ENCODE measurements around the gene BNIP2.

BNIP2 gene

DNA sequence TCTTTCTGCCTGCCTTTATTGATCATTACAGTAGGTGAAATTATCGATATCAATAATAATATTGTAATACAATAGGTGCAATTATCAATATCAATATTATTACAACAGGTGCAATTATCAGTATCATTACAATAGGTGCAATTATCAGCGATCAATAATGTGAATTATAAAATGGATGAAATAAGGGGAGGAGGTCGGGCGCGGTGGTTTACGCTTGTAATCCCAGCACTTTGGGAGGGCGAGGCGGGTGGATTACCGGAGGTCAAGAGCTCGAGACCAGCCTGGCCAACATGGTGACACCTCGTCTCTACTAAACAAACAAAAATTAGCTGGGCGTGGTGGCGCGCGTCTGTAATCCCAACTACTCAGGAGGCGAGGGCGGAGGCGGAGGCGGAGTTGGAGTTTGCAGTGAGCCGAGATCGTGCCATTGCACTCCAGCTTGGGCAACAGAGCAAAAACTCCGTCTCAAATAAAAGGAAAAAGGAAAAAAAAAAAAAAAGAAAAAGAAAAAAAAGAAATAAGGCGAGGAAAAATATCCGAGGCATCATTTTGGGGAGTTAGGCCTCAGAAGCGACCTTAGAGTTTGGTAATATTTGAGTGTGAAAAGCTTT is 611 bp upstream of the BNIP2 start:
- ChIA-PET POLR2A (interaction anchor here (0.6 to 0.8 kb wide), 5 partner anchors 9 to 1188 kb away, joined by 3 to 6 read pairs (median 4); partner anchors contain the start of gene GTF2A2), CTCF (interaction anchor here (0.9 to 4.5 kb wide), 7 partner anchors 21 to 1227 kb away, joined by 3 to 34 read pairs (median 4); partner anchors contain the start of gene GTF2A2)
- DNase-seq (ENCODE audit: extremely low spot score): no peak
- TF ChIP-seq, protein P1, sequence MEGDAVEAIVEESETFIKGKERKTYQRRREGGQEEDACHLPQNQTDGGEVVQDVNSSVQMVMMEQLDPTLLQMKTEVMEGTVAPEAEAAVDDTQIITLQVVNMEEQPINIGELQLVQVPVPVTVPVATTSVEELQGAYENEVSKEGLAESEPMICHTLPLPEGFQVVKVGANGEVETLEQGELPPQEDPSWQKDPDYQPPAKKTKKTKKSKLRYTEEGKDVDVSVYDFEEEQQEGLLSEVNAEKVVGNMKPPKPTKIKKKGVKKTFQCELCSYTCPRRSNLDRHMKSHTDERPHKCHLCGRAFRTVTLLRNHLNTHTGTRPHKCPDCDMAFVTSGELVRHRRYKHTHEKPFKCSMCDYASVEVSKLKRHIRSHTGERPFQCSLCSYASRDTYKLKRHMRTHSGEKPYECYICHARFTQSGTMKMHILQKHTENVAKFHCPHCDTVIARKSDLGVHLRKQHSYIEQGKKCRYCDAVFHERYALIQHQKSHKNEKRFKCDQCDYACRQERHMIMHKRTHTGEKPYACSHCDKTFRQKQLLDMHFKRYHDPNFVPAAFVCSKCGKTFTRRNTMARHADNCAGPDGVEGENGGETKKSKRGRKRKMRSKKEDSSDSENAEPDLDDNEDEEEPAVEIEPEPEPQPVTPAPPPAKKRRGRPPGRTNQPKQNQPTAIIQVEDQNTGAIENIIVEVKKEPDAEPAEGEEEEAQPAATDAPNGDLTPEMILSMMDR (IDR thresholded peaks at IDR 0.05; ENCODE audit: control extremely low read depth, extremely low read depth, low read depth, missing control alignments): no peak

DNA sequence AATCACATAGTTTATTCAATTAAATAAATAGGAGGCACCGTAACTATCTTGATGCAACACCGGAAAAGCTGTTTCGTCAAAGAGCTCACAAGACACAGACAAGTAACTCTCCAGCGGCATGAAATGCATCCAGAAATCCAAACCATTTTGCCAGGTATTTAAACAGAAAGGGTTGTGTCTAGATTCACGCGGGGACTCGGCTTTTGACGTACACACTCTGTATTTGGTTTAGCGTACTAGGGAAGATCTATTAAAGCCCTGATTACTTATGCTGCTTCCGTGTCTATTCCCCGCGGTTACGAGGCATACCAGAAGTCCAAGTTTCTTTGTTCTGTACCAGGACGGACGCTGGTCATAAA is 718 bp downstream of the BNIP2 start:
- peak; percentile 12 for DNase-seq (ENCODE audit: extremely low spot score)
- TF ChIP-seq, protein P1 (IDR thresholded peaks at IDR 0.05; ENCODE audit: control extremely low read depth, extremely low read depth, low read depth, missing control alignments): no peak
- ChIA-PET CTCF (interaction anchor here (1.0 to 1.4 kb wide), 3 partner anchors 39 to 637 kb away, joined by 3 read pairs; no protein-coding TSS in a partner anchor), POLR2A (interaction anchor here (0.6 kb wide), 1 partner anchor 32 kb away, joined by 3 read pairs; no protein-coding TSS in a partner anchor)

DNA sequence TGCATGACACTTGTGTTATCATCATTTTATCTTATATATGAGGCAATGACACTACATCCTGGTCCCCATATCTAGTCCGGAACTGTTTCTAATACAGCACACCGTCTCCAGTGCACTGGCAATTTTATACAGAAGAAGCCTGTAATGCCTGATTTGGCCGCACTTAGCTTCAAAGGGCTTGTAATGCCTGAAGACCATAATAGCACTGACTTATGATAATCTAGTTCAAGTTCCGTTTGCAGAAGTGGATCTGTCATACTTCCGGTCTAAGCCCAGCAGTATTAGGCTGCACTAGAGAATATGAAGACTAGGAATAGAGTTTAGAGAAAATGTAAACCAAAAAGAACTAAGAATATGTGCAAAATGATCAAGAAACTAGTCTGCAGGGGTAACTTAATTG is 1.3 kb downstream of the BNIP2 start:
- DNase-seq (ENCODE audit: extremely low spot score): peak; percentile 18
- ChIA-PET POLR2A (no interaction called here), CTCF (interaction anchor here (1.0 to 1.4 kb wide), 2 partner anchors 39 to 638 kb away, joined by 3 read pairs; no protein-coding TSS in a partner anchor)
- TF ChIP-seq, protein P1 (IDR thresholded peaks at IDR 0.05; ENCODE audit: control extremely low read depth, extremely low read depth, low read depth, missing control alignments): no peak

DNA sequence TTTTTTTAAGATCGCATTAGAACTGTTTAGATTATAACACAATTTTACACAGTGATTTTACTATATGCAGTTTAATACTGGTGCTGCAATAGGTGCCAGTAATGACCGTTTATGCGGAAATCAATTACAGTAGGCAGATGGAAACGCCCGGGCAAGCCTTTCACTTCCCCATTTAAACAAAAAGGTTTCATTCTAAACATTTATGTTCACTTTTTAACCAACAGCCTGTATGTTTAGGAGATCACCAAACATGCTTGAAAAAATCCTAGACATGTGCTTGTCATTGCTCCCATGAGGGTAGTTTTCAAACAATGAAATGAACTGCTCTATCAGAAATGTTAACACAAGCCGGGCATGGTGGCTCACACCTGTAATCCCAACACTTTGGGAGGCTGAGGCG is 2.7 kb downstream of the BNIP2 start:
- TF ChIP-seq, protein P1 (IDR thresholded peaks at IDR 0.05; ENCODE audit: control extremely low read depth, extremely low read depth, low read depth, missing control alignments): no peak
- ChIA-PET CTCF (no interaction called here), POLR2A (no interaction called here)
- peak; percentile 50 for DNase-seq (ENCODE audit: extremely low spot score)

GRCh38 chr15:59685737-59686297 is 3.3 kb downstream of the BNIP2 start:
- TF ChIP-seq, protein P1 (IDR thresholded peaks at IDR 0.05; ENCODE audit: control extremely low read depth, extremely low read depth, low read depth, missing control alignments): no peak
- DNase-seq (ENCODE audit: extremely low spot score): no peak
- CTCF ChIA-PET: interaction anchor here (1.3 kb wide), 1 partner anchor 16 kb away, joined by 4 read pairs; no protein-coding TSS in a partner anchor
- POLR2A ChIA-PET: no interaction called here

GRCh38 chr15:59680870-59681269 is 8.2 kb downstream of the BNIP2 start:
- DNase-seq (ENCODE audit: extremely low spot score): no peak
- CTCF ChIA-PET: interaction anchor here (0.9 to 1.7 kb wide), 5 partner anchors 13 to 148 kb away, joined by 3 to 5 read pairs (median 4); no protein-coding TSS in a partner anchor
- TF ChIP-seq, protein P1 (IDR thresholded peaks at IDR 0.05; ENCODE audit: control extremely low read depth, extremely low read depth, low read depth, missing control alignments): no peak
- POLR2A ChIA-PET: no interaction called here

Measured in GM10248 (cell line).